Stimulated activated CD8-positive, alpha-beta memory T cell treated with anti-CD3 and anti-CD28 coated beads, Interleukin-4, amount 100 ng/mL, for 1 hour (primary cell): ENCODE data around the gene VPREB1.
"Not testable (repeated sequence)": the region's sequence is repeated elsewhere in the genome, so short reads cannot be mapped to it uniquely, and the experiment has no call there.

ENCODE experiments used
- DNase-seq, 2 donors: peaks; one replicate each; pipeline ENCODE4 v3.0.0-alpha.2; 2020; ENCODE audit warnings: low read depth in 2 of 2, low spot score in 1 of 2

VPREB1 gene

DNA sequence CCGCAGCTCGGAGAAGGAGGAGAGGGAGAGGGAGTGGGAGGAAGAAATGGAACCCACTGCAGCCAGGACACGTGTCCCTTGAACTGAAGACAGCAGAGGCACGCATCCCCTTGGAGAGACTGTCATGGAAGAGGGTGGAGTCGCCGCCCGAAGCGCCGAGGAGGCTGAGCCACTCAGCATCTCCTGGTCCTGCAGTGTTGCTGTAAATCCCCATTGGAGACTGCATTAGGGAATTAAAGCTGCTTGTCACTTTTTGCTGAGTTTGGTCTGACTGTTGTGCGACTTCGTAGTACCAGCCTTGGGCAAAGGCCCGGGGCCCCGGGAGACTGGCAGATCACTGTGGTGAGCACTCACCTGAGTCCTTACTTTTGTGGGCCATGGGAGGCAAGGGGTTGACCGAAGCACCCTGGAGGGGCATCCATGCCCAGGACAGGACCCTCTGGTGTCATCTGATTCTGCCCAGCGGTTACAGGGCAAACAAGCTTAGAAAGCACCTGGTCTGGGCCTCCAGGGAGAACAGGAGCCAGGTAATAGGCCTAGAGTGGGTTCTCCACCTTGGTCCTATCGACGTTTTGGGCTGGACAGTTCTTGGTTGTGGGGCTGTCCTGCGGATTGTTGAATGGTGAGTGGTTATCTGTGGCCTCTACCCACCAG is 797 bp downstream of the VPREB1 start:
- no peak for DNase-seq

DNA sequence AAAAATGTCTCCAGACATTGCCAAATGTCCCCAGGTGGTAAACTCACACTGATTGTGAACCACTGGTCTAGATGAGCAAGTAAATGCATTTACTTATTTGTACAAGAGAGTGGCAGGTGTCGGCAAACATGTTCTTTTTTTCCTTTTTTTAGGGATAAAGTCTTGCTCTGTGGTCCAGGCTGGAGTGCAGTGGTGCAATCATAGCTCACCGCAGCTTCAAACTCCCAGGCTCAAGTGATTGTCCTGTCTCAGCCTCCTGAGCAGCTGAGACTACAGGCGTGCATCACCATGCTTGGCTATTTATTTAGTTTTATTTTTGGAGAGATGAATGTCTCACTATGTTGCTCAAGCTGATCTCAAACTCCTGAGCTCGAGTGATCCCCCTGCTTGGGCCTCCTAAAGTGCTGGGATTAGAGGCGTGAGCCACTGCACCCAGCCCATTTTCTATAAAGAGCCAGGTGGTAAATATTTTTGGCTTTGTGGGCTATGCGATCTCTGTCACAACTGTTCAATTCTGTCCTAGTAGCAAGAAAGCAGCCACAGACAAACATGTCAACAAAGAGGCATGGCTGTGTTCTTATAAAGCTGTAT is 1.4 kb downstream of the VPREB1 start:
- DNase-seq: no peak

DNA sequence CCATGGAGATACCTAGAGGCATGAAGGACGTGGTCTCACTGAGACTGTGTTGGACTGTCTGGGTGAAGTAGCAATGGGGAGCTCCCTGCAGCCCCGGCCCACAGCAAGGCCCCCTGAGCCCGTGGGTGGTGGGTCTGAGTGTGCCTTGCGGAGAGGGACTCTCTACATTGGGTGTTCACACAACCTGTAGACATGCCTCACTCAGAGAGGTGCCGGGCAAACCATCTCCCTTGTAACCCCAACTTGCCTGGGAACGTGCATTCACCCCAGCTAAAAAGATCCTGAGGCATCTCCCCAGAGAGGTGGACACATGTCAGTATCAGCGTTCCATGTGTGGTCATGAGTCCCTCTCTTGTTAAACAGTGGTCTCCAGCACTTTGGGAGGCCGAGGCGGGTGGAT is 2.1 kb downstream of the VPREB1 start:
- DNase-seq: no peak

DNA sequence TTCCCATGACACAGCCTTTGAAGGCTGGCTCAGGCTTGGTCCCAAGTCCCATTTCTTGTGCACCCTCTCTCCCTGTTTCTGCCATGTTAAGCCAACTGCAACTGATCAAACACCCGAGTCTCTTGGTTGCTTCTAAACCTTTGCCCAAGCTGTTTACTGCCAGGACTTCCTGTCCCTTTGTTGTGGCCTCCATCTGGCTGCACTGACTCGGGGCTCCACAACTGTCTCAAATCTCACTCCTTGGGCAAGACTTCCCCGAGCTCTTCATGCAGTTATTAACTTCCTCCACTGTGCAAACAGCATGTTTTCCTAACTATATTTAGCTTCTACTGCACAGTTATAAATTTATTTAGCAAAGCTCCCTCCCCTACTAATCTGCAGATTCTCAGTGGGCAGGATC is 4.3 kb downstream of the VPREB1 start:
- DNase-seq: no peak

DNA sequence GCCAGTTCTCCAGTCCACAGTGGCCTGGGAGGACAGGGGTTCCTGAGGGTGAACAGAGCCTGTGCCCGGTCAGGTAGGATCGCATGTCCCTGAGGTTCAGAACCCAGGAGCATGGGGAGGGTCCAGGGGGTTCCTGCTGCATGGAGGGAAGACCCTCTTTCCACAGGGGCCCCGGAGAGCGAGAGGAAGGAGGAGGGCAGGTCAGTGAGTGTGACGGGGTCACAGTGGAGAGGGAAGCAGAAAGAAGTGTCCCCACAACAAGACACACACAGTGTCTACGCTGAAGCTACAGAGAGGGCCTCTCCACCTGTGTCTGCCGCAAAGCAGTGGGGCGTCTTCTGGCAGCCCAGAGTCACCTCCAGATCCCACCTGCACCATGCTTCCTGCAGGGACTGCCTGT is 6.1 kb downstream of the VPREB1 start:
- not testable (repeated sequence) for DNase-seq

DNA sequence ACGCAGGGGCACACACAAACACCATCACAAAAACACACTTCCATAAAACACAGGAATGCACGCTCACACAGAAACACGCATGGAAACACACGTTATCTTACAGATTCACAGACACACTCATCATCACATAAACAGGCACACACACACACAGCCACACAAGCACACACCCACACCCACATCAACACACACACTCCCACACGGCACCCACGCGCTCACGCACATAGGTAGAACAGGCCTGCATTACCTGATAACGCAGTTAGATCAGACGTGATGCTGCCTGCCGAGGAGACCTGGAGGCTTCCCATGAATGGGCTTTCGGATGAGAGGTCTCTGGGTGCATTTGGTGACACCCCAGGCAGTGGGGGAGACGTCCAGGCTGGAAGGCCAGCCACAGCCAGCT is 11.5 kb downstream of the VPREB1 start:
- DNase-seq: not testable (repeated sequence)

DNA sequence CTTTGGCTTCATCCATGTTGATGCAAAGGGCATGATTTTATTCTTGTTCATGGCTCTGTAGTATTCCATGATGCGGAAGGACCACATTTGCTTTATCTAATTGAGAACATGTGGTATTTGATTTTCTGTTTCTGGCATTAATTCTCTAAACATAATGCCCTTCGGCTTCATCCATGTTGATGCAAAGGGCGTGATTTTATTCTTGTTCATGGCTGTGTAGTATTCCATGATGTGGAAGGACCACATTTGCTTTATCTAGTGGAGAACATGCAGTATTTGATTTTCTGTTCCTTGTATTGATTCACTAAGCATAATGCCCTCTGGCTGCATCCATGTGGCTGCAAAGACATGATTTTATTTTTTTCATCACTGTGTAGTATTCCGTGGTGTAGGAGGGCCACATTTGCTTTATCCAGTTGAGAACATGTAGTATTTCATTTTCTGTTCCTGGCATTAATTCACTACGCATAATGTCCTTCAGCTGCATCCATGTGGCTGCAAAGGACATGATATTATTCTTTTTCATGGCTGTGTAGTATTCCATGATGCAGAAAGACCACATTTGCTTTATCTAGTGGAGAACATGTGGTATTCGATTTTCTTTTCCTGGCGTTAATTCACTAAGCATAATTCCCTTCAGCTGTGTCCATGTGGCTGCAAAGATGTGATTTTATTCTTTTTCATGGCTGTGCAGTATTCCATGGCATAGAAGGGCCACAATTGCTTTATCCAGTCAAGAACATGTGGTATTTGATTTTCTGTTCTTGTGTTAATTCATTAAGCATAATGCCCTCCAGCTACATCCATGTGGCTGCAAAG is 14.2 kb downstream of the VPREB1 start:
- not testable (repeated sequence) for DNase-seq

DNA sequence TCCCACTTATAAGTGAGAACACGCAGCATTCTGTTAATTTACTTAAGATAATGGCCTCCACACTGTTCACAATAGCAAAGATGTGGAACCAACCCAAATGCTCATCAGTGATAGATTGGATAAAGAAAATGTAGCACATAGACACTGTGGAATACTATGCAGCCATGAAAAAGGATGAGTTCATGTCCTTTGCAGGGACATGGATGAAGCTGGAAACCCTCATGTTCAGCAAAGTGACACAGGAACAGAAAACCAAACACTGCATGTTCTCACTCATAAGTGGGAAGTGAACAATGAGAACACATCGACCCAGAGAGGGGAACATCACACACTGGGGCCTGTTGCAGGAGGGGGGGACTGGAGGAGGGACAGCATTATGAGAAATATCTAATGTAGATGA is 15.6 kb downstream of the VPREB1 start:
- not testable (repeated sequence) for DNase-seq

DNA sequence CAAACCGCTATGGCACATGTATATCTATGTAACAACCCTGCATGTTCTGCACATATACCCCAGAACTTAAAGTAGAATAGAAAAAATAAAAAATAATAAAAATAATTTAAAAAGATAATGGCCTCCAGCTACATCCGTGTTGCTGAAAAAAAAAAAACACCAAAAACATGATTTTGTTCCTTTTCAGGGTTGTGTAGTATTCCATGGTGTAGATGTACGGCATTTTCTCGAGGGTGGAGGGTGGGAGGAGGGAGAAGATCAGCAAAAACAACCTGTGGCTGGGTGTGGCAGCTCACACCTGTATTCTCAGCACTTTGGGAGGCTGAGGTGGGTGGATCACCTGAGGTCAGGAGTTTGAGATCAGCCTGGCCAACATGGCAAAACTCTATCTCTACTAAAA is 16.0 kb downstream of the VPREB1 start:
- not testable (repeated sequence) for DNase-seq

DNA sequence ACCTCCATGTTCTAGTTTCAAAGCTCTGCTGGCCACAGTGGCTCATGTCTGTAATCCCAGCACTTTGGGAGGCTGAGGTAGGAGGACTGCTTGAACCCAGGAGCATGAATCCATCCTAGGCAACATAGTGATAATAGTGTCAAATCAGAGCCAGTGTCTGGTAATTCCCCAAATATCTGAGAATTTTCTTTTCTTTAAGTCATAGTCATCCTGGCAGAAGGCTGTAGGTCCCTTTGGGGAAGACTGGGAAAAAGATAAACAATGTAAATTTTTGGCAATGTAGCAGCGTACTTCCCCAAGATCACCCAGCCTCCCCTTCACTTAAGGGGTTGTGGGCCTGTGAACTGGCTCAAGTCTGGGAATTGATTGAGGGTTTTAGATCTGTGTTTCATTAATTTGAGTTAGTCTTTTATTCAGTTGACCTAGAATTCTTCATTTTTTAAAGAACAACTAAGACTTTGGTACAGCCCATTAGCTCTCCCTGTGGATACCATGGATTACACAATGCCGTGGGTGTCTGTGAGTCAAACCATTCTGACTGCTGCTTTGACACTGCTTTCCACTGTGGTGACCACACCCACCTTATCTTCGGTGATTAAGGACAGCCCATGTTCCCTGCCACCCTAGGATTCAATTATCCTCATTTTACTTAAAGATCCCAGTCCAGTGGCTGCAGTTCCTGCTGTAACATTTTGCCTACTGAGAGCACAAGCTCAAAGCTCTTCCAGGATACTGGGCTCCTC is 17.9 kb downstream of the VPREB1 start:
- DNase-seq: not testable (repeated sequence)

DNA sequence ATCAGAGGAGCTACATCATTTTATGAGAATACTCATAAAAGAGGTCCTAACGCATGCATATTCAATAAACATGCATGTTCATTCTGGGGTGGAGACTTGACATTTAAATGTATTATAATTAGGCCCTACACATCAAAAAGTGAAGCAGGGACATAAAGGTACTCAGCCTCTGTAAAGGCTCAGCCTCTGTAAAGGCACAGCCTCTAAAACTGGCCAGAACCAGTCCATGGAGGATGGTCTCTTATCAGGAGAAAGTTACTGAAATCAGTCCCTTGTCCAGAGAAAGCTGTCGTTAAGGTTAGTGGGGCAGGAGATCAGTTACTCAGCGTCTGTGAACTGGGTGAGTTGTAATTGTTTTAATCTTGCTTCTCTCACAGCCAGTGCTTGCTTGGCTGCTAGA is 19.2 kb downstream of the VPREB1 start:
- not testable (repeated sequence) for DNase-seq

DNA sequence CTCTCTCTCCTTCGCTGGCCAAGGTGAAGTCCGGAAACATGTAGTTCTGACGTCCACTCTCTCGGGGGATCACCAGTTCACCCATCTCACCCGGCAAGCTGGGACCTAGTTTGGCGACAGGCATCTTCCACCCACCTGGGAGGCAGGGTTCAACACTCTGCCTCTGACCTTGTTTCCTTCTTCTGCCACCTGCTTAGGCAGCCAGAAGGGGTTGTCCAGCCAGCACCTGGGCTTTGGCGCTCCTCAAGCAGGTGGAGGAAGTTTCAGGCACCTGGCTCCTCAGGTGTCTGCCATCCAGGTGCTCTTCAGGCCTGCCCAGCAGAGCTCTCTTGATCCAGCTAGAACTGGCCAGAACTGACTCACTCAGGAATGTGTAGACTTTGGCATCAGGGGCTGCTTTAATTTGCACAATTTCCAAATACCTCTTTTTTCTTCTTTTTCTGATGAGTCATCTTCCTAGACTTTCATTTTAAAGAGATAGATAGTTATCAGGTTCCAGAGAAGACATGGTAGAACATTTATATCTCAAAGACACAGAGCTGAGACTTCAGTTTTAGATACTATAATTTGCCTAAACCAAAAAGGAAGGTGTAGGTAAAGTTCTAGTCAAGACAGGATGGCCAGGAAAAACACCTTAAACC is 25.6 kb downstream of the VPREB1 start:
- DNase-seq: not testable (repeated sequence)

DNA sequence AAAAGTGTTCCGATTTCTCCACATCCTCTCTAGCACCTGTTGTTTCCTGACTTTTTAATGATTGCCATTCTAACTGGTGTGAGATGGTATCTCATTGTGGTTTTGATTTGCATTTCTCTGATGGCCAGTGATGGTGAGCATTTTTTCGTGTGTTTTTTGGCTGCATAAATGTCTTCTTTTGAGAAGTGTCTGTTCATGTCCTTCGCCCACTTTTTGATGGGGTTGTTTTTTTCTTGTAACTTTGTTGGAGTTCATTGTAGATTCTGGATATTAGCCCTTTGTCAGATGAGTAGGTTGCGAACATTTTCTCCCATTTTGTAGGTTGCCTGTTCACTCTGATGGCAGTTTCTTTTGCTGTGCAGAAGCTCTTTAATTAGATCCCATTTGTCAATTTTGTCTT is 32.8 kb downstream of the VPREB1 start:
- DNase-seq: not testable (repeated sequence)

DNA sequence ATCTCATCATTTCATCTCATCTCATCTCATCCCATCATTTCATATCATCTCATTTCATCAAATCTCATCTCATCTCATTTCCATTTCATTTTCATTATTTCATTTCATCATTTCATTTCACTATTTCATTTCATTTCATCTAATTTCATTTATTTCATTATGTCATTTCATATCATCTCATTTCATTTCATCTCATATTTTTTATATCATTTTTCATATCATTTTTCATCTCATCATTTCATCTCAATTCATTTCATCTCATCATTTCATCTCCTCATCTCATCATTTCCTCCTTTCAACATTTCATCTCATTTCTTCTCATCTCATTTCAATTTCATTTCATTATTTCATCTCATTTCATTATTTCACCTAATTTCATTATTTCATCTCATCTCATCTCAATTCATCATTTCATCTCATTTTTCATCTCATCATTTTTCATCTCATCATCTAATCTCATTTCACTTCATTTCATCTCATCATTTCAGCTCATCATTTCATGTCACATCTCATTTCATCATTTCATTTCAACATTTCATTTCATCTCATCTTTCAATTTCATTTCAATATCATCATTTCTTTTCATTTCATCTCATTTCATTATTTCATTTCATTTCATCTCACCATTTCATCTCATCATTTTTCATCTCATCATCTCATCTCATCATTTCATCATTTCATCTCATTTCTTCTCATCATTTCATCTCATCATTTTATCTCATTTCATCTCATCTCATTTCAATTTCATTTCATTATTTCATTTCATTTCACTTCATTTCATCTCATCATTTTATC is 40.6 kb downstream of the VPREB1 start:
- DNase-seq: not testable (repeated sequence)

DNA sequence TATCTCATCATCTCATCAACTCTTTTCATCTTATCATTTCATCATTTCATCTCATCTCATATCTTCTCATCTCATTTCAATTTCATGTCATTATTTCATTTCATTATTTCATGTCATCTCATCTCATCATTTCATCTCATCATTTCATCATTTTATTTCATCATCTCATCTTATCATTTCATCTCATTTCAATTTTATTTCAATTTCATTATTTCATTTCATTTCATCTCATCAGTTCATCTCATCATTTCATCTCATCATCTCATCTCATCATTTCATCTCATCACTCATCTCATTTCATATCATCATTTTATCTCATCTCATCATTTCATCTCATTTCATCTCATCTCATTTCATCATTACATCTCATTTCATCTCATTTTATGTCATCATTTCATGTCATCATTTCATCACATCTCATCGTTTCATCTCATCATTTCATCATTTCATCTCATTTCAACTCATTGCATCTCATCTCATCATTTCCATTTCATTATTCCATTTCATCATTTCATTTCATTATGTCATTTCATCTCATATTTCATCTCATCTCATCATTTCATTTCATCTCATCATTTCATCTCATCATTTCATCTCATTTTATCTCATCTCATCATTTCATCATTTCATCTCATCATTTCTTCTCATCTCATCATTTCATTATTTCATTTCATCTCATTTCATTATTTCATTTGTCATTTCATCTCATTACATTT is 42.0 kb downstream of the VPREB1 start:
- not testable (repeated sequence) for DNase-seq

DNA sequence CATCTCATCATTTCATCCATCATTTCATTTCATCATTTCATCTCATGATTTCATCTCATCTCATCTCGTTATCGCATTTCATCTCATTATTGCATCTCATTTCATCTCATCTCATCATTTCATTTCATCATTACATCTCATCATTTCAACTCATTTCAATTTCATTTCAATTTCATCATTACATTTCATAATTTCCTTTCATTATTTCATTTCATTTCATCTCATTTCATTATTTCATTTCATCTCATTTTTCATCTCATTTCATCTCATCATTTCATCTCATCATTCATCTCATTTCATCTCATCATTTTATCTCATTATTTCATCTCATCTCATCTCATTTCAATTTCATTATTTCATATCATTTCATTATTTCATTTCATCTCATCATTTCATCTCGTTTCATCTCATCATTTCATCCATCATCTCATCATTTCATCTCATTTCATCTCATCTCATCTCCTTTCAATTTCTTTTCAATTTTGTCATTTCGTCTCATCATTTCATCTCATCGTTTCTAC is 42.6 kb downstream of the VPREB1 start:
- DNase-seq: not testable (repeated sequence)

DNA sequence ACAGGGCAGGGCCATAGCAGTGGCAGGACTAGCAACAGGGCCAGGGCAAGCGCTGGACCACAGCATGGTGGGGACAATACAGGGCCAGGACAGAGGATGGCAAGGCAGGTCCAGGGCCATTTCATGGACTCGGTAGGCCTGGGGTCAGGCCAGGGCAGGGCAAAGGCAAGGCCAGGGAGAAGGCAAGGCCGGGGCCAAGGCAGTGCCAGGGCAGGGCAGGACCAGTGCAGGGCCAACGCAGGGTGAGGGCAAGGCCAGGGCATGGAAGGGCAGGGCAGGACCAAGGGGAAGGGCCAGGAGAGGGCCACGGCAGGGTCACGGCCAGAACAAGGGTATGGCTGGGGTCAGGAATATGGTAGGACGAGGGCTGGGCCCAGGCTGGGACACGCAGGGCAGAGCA is 45.1 kb downstream of the VPREB1 start:
- DNase-seq: not testable (repeated sequence)

DNA sequence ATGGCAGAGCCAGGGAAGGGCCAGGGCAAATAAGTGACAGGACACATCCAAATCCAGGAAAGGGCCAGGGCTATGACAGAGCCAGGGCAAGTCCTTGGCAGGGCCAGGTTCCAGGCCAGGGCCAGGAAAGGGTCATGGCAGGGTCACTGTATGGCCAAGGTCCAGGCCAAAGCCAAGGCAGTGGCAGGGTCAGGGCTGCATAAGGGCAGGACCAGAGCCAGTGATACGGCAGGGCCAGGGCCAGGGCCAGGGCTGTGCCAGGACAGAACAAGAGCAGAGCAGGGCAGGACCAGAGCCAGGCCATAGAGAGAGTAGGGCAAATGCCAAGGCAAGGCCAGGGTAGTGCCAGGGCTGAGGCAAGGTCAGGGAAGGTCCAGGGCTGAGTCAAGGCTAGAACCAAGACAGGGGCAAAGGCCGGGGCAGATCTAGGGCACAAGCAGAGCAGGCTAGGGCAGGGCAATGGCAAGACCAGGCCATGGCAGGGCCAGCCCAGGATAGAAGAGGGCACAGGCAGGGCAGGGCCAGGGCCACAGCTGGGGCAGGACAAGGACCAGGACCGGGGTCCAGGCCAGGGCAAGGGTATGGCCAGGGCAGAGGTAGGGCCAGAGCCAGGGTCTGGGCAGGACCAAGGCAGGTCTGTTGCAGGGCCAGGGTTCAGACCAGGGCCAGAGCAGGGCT is 46.7 kb downstream of the VPREB1 start:
- not testable (repeated sequence) for DNase-seq

DNA sequence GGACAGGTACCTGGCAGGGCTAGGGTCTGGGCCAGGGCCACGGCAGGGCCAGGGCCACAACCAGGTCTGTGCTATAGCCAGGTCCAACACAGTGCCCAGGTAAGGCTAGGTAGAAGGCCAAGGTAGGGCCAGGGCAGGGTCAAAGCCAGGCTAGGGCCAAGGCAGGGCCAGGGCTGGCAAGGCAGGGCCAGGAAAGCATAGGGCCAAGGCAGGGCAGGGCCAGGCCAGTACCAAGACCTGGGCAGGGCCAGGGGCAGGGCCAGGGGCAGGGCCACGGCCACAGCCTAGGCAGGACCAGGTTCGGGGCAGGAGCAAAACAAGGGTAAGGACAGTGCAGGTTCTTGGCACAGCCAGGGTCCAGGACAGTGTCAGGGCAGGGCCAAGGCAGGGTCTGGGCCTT is 48.1 kb downstream of the VPREB1 start:
- not testable (repeated sequence) for DNase-seq
